ENCODE results near the gene PLEKHA6. TPM values are rescaled to one million over a fixed set of nuclear protein-coding genes. Genes with fewer than 3 reads are reported as not detected.

Gene PLEKHA6
- total RNA-seq, 1 experiment from 2014 or later: 2.1 TPM

DNA sequence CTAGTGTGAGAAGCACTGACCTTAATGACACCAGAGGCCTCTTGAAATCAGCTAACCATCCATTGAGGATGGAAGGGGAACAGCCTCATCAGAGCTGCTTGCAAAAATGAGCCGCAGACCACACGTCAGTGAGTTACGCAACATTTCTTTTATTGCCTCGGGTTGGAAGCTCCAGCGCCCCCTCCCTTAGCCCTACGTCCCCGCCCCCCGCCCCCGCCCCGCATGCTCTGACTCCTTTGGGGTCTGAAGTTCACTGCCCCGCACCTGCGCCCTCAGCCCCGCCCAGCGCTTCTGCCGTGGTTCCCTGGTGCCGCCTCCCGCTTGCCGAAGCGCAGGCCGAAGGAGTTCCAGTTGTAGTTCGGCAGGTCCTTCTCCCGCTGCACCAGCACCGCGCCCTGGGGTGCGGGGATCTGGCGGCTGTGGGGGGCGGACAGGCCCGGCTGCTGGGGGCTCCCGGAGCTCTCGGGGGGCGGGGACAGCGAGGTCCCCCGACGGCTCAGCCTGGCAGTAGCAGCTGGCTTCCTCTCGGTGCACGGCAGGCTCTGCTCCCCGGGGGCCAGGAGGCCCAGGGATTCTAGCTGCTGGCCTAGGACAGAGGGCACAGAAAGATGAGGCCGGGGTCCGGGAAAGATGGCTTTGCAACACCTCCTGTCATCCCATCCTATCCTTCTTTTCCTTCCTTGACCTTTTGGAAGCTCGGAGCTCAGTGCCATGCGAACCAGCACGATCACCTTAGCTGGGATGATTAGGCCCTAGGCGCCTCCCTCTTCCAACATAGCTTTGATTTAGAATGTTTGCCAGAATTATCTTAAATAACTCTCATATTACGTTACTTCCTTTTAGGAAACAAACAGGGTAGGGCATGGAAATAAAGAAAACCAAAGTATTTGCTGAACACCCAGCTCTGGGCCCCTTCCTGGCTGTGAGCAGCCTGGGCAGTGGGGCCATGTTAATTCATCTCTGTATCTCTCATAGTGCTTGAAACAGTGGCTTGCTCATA, 169.2 kb downstream of the PLEKHA6 start:
- H3K27ac Mint-ChIP-seq: no peak overlapping the region; a peak in 1 of 7 replicates
- no peaks in the 10 kb centered on the region for H4K20me1 ChIP-seq (ENCODE audit: control insufficient read depth, insufficient read depth, insufficient read length)
- no peaks in the 10 kb centered on the region for H3K79me2 ChIP-seq (ENCODE audit: insufficient read depth, low read length)
- no peaks in the 10 kb centered on the region; a peak in 2 of 7 replicates for H3K36me3 Mint-ChIP-seq (ENCODE audit: insufficient read depth in 1 of 3, low read depth in 3 of 3)
- H3K56ac ChIP-seq (ENCODE audit: insufficient read length, low read depth, low read length): no peak overlapping the region
- H2AK5ac ChIP-seq (ENCODE audit: insufficient read length, low read length): no peak overlapping the region
- no peak overlapping the region for H3K4ac ChIP-seq (ENCODE audit: low read depth, low read length)
- H3K4me1 ChIP-seq (ENCODE audit: insufficient read depth, low read length): no peaks in the 10 kb centered on the region
- no peak overlapping the region for H2BK20ac ChIP-seq (ENCODE audit: low read depth, low read length, poor library complexity, severe bottlenecking)
- no peak for TF ChIP-seq CTCF (conservative IDR thresholded peaks at IDR 0.05)
- H3K23ac ChIP-seq (ENCODE audit: insufficient read length, low read depth, low read length): no peak overlapping the region
- H3K23me2 ChIP-seq (ENCODE audit: insufficient read length, low read depth, low read length, poor library complexity, severe bottlenecking): no peaks in the 10 kb centered on the region
- no peak overlapping the region for H2BK12ac ChIP-seq (ENCODE audit: insufficient read length, low read depth, low read length)
- no peak overlapping the region for H2BK120ac ChIP-seq (ENCODE audit: low read depth, low read length, poor library complexity, severe bottlenecking)
- H3K27ac ChIP-seq (ENCODE audit: insufficient read length, low read depth, low read length): no peak overlapping the region
- H3K4me1 Mint-ChIP-seq: peaks cover 8 to 13% of the 10 kb centered on the region in 2 experiments
- H4K5ac ChIP-seq (ENCODE audit: insufficient read length, low read depth, low read length): no peak overlapping the region
- peak; percentile 77 for DNase-seq
- H4K8ac ChIP-seq (replicated peaks; ENCODE audit: insufficient read length, low read depth, low read length): no peak overlapping the region
- no peak overlapping the region for H3T11ph ChIP-seq (ENCODE audit: low read length)
- peaks cover 84% of the 10 kb centered on the region for H3K27me3 Mint-ChIP-seq (ENCODE audit: low read depth)
- no peak overlapping the region for H2AFZ ChIP-seq (ENCODE audit: low read length)
- H3K27me3 ChIP-seq (ENCODE audit: insufficient read depth, low read length): peaks cover 2% of the 10 kb centered on the region; the same call in 1 of the 2 replicates
- no peaks in the 10 kb centered on the region for H3K9me3 ChIP-seq (ENCODE audit: control insufficient read depth, low read depth, low read length)
- H3K4me2 ChIP-seq (ENCODE audit: insufficient read depth, insufficient read length, low read length): peak overlapping the region; percentile 55
- H3K9ac ChIP-seq (ENCODE audit: extremely low read depth, insufficient read length, low read length): no peak overlapping the region
- no CpG with 5 or more reads among the region's 44 CpGs for WGBS (ENCODE audit: extremely low coverage, insufficient read length, low lambda C conversion rate)
- no peak overlapping the region for H3K14ac ChIP-seq (ENCODE audit: insufficient read depth, low read length)
- H4K91ac ChIP-seq (ENCODE audit: insufficient read length, low read depth, low read length): no peak overlapping the region
- no peaks in the 10 kb centered on the region for H3K79me1 ChIP-seq (ENCODE audit: insufficient read depth, low read depth, low read length, poor library complexity, severe bottlenecking)
- no peak overlapping the region for H3K18ac ChIP-seq (ENCODE audit: insufficient read length, low read depth, low read length)
- peaks cover 0 to 5% of the 10 kb centered on the region in 2 experiments; a peak in 1 of 5 replicates for H3K9me3 Mint-ChIP-seq
- no peak overlapping the region for H2BK15ac ChIP-seq (ENCODE audit: low read depth, low read length)
- no peak overlapping the region for H2BK5ac ChIP-seq (ENCODE audit: insufficient read length, low read length)
- H3K4me3 Mint-ChIP-seq: peak overlapping the region; percentile 49 to 68; a peak in 4 of 5 replicates
